Upper lobe of left lung (tissue), 6 donors: ENCODE measurements around the gene STX8. TPM values are rescaled to one million over a fixed set of nuclear protein-coding genes. Genes with fewer than 3 reads are reported as not detected.

Experiments
- ATAC-seq, 2 donors: fragments of 200-7000 bp; cut with Tn5 transposase; one replicate each; pipeline ENCODE4 v1.9.1; 2022; ENCODE audit warnings: mild to moderate bottlenecking in 2 of 2, moderate library complexity in 2 of 2; ENCODE audit not compliant: low FRiP score in 2 of 2
- DNase-seq, 2 donors: peaks; one replicate each; pipeline ENCODE4 v3.0.0-alpha.2; 2019 to 2020
- H3K27ac ChIP-seq, 4 donors: fragments of 200-600 bp; sonication (generic); one replicate each; pipeline ENCODE4 v1.5.1; 2016 to 2019
- H3K27me3 ChIP-seq, 4 donors: fragments of 200-600 bp; sonication (generic); one replicate each; pipeline ENCODE4 v1.5.1; 2017 to 2019
- H3K36me3 ChIP-seq, 4 donors: fragments of 200-600 bp; sonication (generic); one replicate each; pipeline ENCODE4 v1.5.1; 2016 to 2019
- H3K4me1 ChIP-seq, 4 donors: fragments of 200-600 bp; sonication (generic); one replicate each; pipeline ENCODE4 v1.5.1; 2018 to 2019
- H3K4me3 ChIP-seq, 4 donors: fragments of 200-600 bp; sonication (generic); one replicate each; pipeline ENCODE4 v1.5.1; 2017 to 2019; ENCODE audit warnings: mild to moderate bottlenecking in 2 of 4, moderate library complexity in 1 of 4
- H3K9me3 ChIP-seq, 4 donors: fragments of 200-600 bp; sonication (generic); one replicate each; pipeline ENCODE4 v1.5.1; 2018 to 2019
- EP300 ChIP-seq, 4 donors: sonication (generic); formaldehyde crosslinking; IDR thresholded peaks; one replicate each; pipeline ENCODE4 v1.5.1; 2017; ENCODE audit warnings: antibody characterized with exemption in 4 of 4, control low read depth in 2 of 4
- POLR2A ChIP-seq, 4 donors: fragments of 450-650 bp; IDR thresholded peaks; one replicate each; pipeline ENCODE4 v1.5.1; 2016 to 2017; ENCODE audit warnings: antibody characterized with exemption in 4 of 4, mild to moderate bottlenecking in 2 of 4
- POLR2AphosphoS5 ChIP-seq, 2 donors: sonication (generic); formaldehyde crosslinking; IDR thresholded peaks; one replicate each; pipeline ENCODE4 v1.5.1; 2017; ENCODE audit warnings: antibody characterized with exemption in 2 of 2
- WGBS, 2 donors: methylation state at CpG; one replicate each; pipeline ENCODE4 v1.1.5; 2017 to 2018; 5-methylcytosine and 5-hydroxymethylcytosine counted together
- total RNA-seq, 6 donors: library from RNA; depleted of rRNA in 4 of 6; stranded (reverse); fragments of >200 nt in 4 of 6; gene quantifications; one replicate each; pipeline versions ENCODE4 v1.1.0 to v1.2.1, GENCODE V29; 2016 to 2021
- TF ChIP-seq, protein P1 (sequence below), 6 experiments: fragments of 450-650 bp in 4 of 6; fragments of 200-600 bp in 2 of 6; sonication (generic) in 2 of 6; IDR thresholded peaks; one replicate each; pipeline ENCODE4 v1.5.1; 2016 to 2019; ENCODE audit warnings: antibody characterized with exemption in 6 of 6
- donor health status: DM: no; HTN: no; CAD: no; lungs with moderate emphysema.
- donor health status: DM: no; HTN: yes; CAD: no; lungs with severe emphysema.

The STX8 gene
- total RNA-seq, 6 donors from 2014 or later = 39.2 to 138 (median 52.3) TPM

- no peak overlapping the region for H3K27ac ChIP-seq
- H3K4me1 ChIP-seq = no peaks in the 10 kb centered on the region
- no peaks in the 10 kb centered on the region for H3K9me3 ChIP-seq
- ATAC-seq = no peak
- TF ChIP-seq, protein P1, sequence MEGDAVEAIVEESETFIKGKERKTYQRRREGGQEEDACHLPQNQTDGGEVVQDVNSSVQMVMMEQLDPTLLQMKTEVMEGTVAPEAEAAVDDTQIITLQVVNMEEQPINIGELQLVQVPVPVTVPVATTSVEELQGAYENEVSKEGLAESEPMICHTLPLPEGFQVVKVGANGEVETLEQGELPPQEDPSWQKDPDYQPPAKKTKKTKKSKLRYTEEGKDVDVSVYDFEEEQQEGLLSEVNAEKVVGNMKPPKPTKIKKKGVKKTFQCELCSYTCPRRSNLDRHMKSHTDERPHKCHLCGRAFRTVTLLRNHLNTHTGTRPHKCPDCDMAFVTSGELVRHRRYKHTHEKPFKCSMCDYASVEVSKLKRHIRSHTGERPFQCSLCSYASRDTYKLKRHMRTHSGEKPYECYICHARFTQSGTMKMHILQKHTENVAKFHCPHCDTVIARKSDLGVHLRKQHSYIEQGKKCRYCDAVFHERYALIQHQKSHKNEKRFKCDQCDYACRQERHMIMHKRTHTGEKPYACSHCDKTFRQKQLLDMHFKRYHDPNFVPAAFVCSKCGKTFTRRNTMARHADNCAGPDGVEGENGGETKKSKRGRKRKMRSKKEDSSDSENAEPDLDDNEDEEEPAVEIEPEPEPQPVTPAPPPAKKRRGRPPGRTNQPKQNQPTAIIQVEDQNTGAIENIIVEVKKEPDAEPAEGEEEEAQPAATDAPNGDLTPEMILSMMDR (IDR thresholded peaks at IDR 0.05) = no peak
- no peak for TF ChIP-seq POLR2AphosphoS5 (IDR thresholded peaks at IDR 0.05)
- no peak for TF ChIP-seq POLR2A (IDR thresholded peaks at IDR 0.05)
- TF ChIP-seq EP300 (IDR thresholded peaks at IDR 0.05) = no peak
- peaks cover 0 to 22% (median 0%) of the 10 kb centered on the region in 4 donors for H3K36me3 ChIP-seq
- no peak overlapping the region for H3K4me3 ChIP-seq
- no peaks in the 10 kb centered on the region for H3K27me3 ChIP-seq
- DNase-seq = no peak
- WGBS, 2 donors = 86 to 95% methylated on average over 2 of the region's 2 CpGs
Observed at GRCh38 chr17:9484789-9485188, 90.8 kb downstream of the STX8 start.

- Histone ChIP-seq H3K27me3 (no peaks in the 10 kb centered on the region), H3K27ac (no peak overlapping the region), H3K4me3 (no peak overlapping the region), H3K9me3 (no peaks in the 10 kb centered on the region), H3K36me3 (peaks cover 0 to 8% (median 0%) of the 10 kb centered on the region in 4 donors), H3K4me1 (no peaks in the 10 kb centered on the region)
- TF ChIP-seq, protein P1 (IDR thresholded peaks at IDR 0.05) = no peak
- TF ChIP-seq EP300 (IDR thresholded peaks at IDR 0.05) = no peak
- ATAC-seq (no peak), DNase-seq (no peak)
- 85 to 92% methylated on average over 4 of the region's 4 CpGs for WGBS, 2 donors
Observed at GRCh38 chr17:9479964-9480363, 95.7 kb downstream of the STX8 start.

GRCh38 chr17:9478889-9479288 is 96.7 kb downstream of the STX8 start:
- no peak overlapping the region for H3K4me3 ChIP-seq
- DNase-seq (no peak), ATAC-seq (no peak)
- WGBS, 2 donors = 94 to 97% methylated on average over 3 of the region's 3 CpGs
- no peaks in the 10 kb centered on the region for H3K9me3 ChIP-seq
- H3K27ac ChIP-seq = no peak overlapping the region
- TF ChIP-seq, protein P1 (IDR thresholded peaks at IDR 0.05) = no peak
- TF ChIP-seq POLR2A (IDR thresholded peaks at IDR 0.05) (no peak), EP300 (IDR thresholded peaks at IDR 0.05) (no peak), POLR2AphosphoS5 (IDR thresholded peaks at IDR 0.05) (no peak)
- H3K4me1 ChIP-seq = no peaks in the 10 kb centered on the region
- no peaks in the 10 kb centered on the region for H3K27me3 ChIP-seq
- peaks cover 0 to 8% (median 0%) of the 10 kb centered on the region in 4 donors for H3K36me3 ChIP-seq

GRCh38 chr17:9475101-9475658 is 100.4 kb downstream of the STX8 start:
- Histone ChIP-seq H3K27me3 (no peaks in the 10 kb centered on the region), H3K4me1 (no peaks in the 10 kb centered on the region), H3K9me3 (no peaks in the 10 kb centered on the region), H3K27ac (no peak overlapping the region), H3K4me3 (no peak overlapping the region), H3K36me3 (no peaks in the 10 kb centered on the region)
- ATAC-seq (no peak), DNase-seq (no peak)
- WGBS, 2 donors = 97 to 99% methylated on average over 4 of the region's 4 CpGs
- TF ChIP-seq POLR2A (IDR thresholded peaks at IDR 0.05) (no peak), POLR2AphosphoS5 (IDR thresholded peaks at IDR 0.05) (no peak), EP300 (IDR thresholded peaks at IDR 0.05) (no peak)
- TF ChIP-seq, protein P1 (IDR thresholded peaks at IDR 0.05) = no peak

DNA sequence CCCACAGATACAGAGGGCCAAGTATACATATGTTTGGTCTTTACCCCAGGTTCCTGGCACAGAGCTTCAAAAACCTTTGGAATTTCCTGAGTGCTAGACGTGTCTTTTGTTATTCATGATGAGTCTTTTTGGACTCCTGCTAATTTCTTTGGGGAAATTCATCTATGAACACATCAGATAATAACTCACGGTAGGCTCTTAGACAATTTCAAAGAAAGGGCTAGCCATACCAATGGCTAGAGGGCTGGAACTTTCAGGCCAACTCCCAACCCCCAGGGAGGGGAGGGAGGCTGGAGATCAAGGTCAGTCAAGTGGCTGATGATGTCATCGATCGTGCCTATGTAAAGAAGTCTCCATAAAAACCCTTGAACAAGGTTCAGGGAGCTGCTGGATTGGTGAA is 101.9 kb downstream of the STX8 start:
- WGBS, 2 donors = 80 to 85% methylated on average over 4 of the region's 4 CpGs
- TF ChIP-seq, protein P1 (IDR thresholded peaks at IDR 0.05) = no peak
- no peak for TF ChIP-seq EP300 (IDR thresholded peaks at IDR 0.05)
- TF ChIP-seq POLR2A (IDR thresholded peaks at IDR 0.05) = no peak
- no peak for TF ChIP-seq POLR2AphosphoS5 (IDR thresholded peaks at IDR 0.05)
- no peaks in the 10 kb centered on the region for H3K36me3 ChIP-seq
- no peak overlapping the region for H3K4me3 ChIP-seq
- no peaks in the 10 kb centered on the region for H3K9me3 ChIP-seq
- H3K27me3 ChIP-seq = no peaks in the 10 kb centered on the region
- ATAC-seq (no peak), DNase-seq (no peak)
- no peak overlapping the region for H3K27ac ChIP-seq
- H3K4me1 ChIP-seq = no peaks in the 10 kb centered on the region
